GM23338 (cell line): ENCODE measurements around the gene VBP1. TPM values are rescaled to one million over a fixed set of nuclear protein-coding genes. Genes with fewer than 3 reads are reported as not detected.

Source experiments
- ATAC-seq: fragments of 200-7000 bp; cut with Tn5 transposase; 3 replicates; pipeline ENCODE4 v1.9.1; 2020
- DNase-seq: peaks from one replicate; pipeline ENCODE4 v3.0.0-alpha.2; 2015; ENCODE audit warnings: low spot score
- H2AFZ ChIP-seq: fragments of 200-600 bp; sonication (generic); 2 replicates; pipeline ENCODE4 v1.8.0; 2016; ENCODE audit warnings: antibody characterized with exemption, mild to moderate bottlenecking, moderate library complexity
- H3F3A ChIP-seq: fragments of 200-600 bp; sonication (generic); replicated peaks from 2 replicates; pipeline ENCODE4 v1.8.0; 2017; ENCODE audit warnings: antibody characterized with exemption, mixed run types, low read depth
- H3K27ac ChIP-seq: fragments of 200-600 bp; sonication (generic); 2 replicates; pipeline ENCODE4 v1.6.1; 2016; ENCODE audit warnings: low read depth
- H3K27me3 ChIP-seq: fragments of 200-600 bp; sonication (generic); 2 replicates; pipeline ENCODE4 v1.8.0; 2016; ENCODE audit warnings: mild to moderate bottlenecking, mixed run types, moderate library complexity; ENCODE audit not compliant: insufficient read depth
- H3K36me3 ChIP-seq: fragments of 200-600 bp; sonication (generic); 2 replicates; pipeline ENCODE4 v1.8.0; 2016; ENCODE audit warnings: mild to moderate bottlenecking; ENCODE audit not compliant: insufficient read depth
- H3K4me1 ChIP-seq: fragments of 200-600 bp; sonication (generic); 2 replicates; pipeline ENCODE4 v1.8.0; 2016; ENCODE audit warnings: mild to moderate bottlenecking, moderate library complexity; ENCODE audit not compliant: insufficient read depth
- H3K4me2 ChIP-seq: fragments of 200-600 bp; sonication (generic); 2 replicates; pipeline ENCODE4 v1.7.1; 2017; ENCODE audit warnings: mixed run types
- H3K4me3 ChIP-seq: fragments of 200-600 bp; sonication (generic); 2 replicates; pipeline ENCODE4 v1.6.1; 2016; ENCODE audit warnings: mixed run types
- H3K79me2 ChIP-seq: fragments of 200-600 bp; sonication (generic); replicated peaks from 2 replicates; pipeline ENCODE4 v1.8.0; 2017; ENCODE audit warnings: mild to moderate bottlenecking; ENCODE audit not compliant: insufficient read depth
- H3K9me2 ChIP-seq: fragments of 200-600 bp; sonication (generic); 2 replicates; pipeline ENCODE4 v1.8.0; 2017; ENCODE audit not compliant: insufficient read depth
- H4K20me1 ChIP-seq: fragments of 200-600 bp; sonication (generic); replicated peaks from 2 replicates; pipeline ENCODE4 v1.8.0; 2017; ENCODE audit warnings: mild to moderate bottlenecking; ENCODE audit not compliant: insufficient read depth
- H3K27ac Mint-ChIP-seq: 2 replicates; pipeline ENCODE4 v1.8.0; 2020; ENCODE audit warnings: inconsistent platforms, mild to moderate bottlenecking, moderate library complexity, mixed read lengths
- H3K27me3 Mint-ChIP-seq: 3 replicates; pipeline ENCODE4 v1.8.0; 2022; ENCODE audit warnings: low read depth, mild to moderate bottlenecking, moderate library complexity, mixed read lengths, inconsistent platforms; ENCODE audit not compliant: insufficient read depth, poor library complexity
- H3K36me3 Mint-ChIP-seq: 3 replicates; pipeline ENCODE4 v1.8.0; 2021; ENCODE audit warnings: low read depth, mild to moderate bottlenecking, inconsistent platforms, moderate library complexity, mixed read lengths
- H3K4me1 Mint-ChIP-seq: 3 replicates; pipeline ENCODE4 v1.8.0; 2020; ENCODE audit warnings: mild to moderate bottlenecking, inconsistent platforms, mixed read lengths
- H3K4me3 Mint-ChIP-seq: 3 replicates; pipeline ENCODE4 v1.8.0; 2021; ENCODE audit warnings: moderate library complexity, mild to moderate bottlenecking, inconsistent platforms, mixed read lengths
- H3K9me3 Mint-ChIP-seq: 3 replicates; pipeline ENCODE4 v1.8.0; 2020; ENCODE audit warnings: moderate library complexity, mild to moderate bottlenecking, inconsistent platforms, mixed read lengths
- CREB1 ChIP-seq: fragments of 250-450 bp; sonication (Bioruptor Pico); IDR thresholded peaks from 2 replicates; pipeline ENCODE4 v1.5.0; 2020; ENCODE audit warnings: low read depth, mild to moderate bottlenecking, moderate library complexity
- EZH2 ChIP-seq: fragments of 200-600 bp; sonication (generic); IDR thresholded peaks from one replicate; pipeline ENCODE4 v1.8.0; 2017; ENCODE audit warnings: antibody characterized with exemption, mild to moderate bottlenecking, low read depth; ENCODE audit not compliant: unreplicated experiment
- EZH2phosphoT487 ChIP-seq: fragments of 200-600 bp; sonication (generic); IDR thresholded peaks from one replicate; pipeline ENCODE4 v1.8.1; 2018; ENCODE audit warnings: antibody characterized with exemption; ENCODE audit not compliant: unreplicated experiment
- JUNB ChIP-seq: IDR thresholded peaks from one replicate; pipeline ENCODE4 v1.6.1; 2016; ENCODE audit warnings: antibody characterized with exemption; ENCODE audit not compliant: unreplicated experiment
- NANOG ChIP-seq: IDR thresholded peaks from 2 replicates; pipeline ENCODE4 v1.6.1; 2016; ENCODE audit warnings: antibody characterized with exemption, borderline replicate concordance
- POLR2AphosphoS5 ChIP-seq: IDR thresholded peaks from 2 replicates; pipeline ENCODE4 v1.6.1; 2016; ENCODE audit warnings: antibody characterized with exemption, low read depth
- STAT1 ChIP-seq: IDR thresholded peaks from one replicate; pipeline ENCODE4 v1.6.1; 2016; ENCODE audit warnings: antibody characterized with exemption; ENCODE audit not compliant: unreplicated experiment
- ZNF462 ChIP-seq: fragments of 250-450 bp; sonication (Bioruptor Pico); IDR thresholded peaks from 2 replicates; pipeline ENCODE4 v1.5.0; 2020; ENCODE audit warnings: mild to moderate bottlenecking, moderate library complexity
- polyA plus RNA-seq: library from polyadenylated mRNA; unstranded; fragments of >200 nt; fragmentation: Nextera tagmentation; extraction: Ambion mirVana; gene quantifications from 2 replicates; pipeline ENCODE4 v1.2.1, GENCODE V29; 2016
- total RNA-seq: library from RNA; depleted of rRNA; stranded (reverse); fragments of >200 nt; shearing (Covaris generic); gene quantifications from 2 replicates; pipeline ENCODE4 v1.2.3, GENCODE V29; 2014
- TF ChIP-seq, protein P1 (sequence below), 2 experiments: fragments of 200-600 bp in 1 of 2; sonication (generic) in 1 of 2; conservative IDR thresholded peaks; 2 replicates each; pipeline versions ENCODE4 v1.5.1 to v1.6.1; 2016 to 2017; ENCODE audit warnings: antibody characterized with exemption in 2 of 2, low read depth in 2 of 2, mild to moderate bottlenecking in 2 of 2, moderate library complexity in 1 of 2
- TF ChIP-seq, protein P2 (sequence below): IDR thresholded peaks from one replicate; pipeline ENCODE4 v1.6.1; 2018; ENCODE audit warnings: antibody characterized with exemption; ENCODE audit not compliant: unreplicated experiment

Gene VBP1
- total and polyA plus RNA-seq, 2 experiments from 2014 or later = 62.5 to 84.4 TPM

DNA sequence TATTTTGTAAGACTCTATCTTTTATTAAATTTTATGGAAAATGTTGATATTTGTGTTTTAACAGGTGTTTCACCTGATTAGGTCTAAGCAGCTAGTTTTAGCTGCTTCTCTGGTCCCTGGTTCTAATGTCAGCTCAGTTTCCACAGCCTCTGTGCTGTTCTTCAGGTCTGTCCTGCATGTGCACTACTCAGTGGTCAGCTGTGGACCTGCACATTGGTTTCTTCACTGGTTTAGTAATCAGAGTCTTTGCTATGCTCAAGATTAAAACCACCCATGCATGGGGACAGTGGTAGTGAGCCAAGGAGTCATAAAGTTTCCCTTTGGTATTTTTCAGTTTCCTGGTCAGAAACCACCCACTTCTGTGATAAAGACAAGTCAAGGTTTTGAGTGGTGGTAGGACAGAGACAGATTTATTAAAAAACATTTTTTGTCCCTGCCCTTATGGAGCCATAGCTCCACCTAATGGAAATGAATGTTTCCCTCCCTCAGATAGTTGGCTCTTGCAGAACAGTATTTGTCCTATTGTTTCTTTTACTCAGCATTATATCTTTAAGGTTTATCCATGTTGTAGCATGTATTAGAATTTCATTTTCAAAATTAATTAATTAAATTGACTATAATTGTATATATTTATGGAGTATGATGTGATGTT is 36.8 kb upstream of the VBP1 start:
- H3K4me2 ChIP-seq = no peak overlapping the region
- TF ChIP-seq CREB1 (CRISPR knock-in tag) = no peak
- TF ChIP-seq, protein P1, sequence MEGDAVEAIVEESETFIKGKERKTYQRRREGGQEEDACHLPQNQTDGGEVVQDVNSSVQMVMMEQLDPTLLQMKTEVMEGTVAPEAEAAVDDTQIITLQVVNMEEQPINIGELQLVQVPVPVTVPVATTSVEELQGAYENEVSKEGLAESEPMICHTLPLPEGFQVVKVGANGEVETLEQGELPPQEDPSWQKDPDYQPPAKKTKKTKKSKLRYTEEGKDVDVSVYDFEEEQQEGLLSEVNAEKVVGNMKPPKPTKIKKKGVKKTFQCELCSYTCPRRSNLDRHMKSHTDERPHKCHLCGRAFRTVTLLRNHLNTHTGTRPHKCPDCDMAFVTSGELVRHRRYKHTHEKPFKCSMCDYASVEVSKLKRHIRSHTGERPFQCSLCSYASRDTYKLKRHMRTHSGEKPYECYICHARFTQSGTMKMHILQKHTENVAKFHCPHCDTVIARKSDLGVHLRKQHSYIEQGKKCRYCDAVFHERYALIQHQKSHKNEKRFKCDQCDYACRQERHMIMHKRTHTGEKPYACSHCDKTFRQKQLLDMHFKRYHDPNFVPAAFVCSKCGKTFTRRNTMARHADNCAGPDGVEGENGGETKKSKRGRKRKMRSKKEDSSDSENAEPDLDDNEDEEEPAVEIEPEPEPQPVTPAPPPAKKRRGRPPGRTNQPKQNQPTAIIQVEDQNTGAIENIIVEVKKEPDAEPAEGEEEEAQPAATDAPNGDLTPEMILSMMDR (conservative IDR thresholded peaks at IDR 0.05; ENCODE audit: low read depth in 2 of 2) = peak in 1 of 2 experiments; percentile 27; a peak in 2 of 4 replicates
- no peak overlapping the region for H3K27ac Mint-ChIP-seq
- H3K9me3 Mint-ChIP-seq = no peaks in the 10 kb centered on the region; the same call in 2 of the 3 replicates
- no peaks in the 10 kb centered on the region for H4K20me1 ChIP-seq
- H3K36me3 Mint-ChIP-seq = no peaks in the 10 kb centered on the region
- no peaks in the 10 kb centered on the region for H3K27me3 ChIP-seq
- H2AFZ ChIP-seq = no peak overlapping the region
- H3K27me3 Mint-ChIP-seq = no peaks in the 10 kb centered on the region
- H3K27ac ChIP-seq = no peak overlapping the region
- no peak overlapping the region for H3K4me3 Mint-ChIP-seq
- no peaks in the 10 kb centered on the region for H3K4me1 ChIP-seq
- H3K4me3 ChIP-seq = no peak overlapping the region
- no peaks in the 10 kb centered on the region for H3K4me1 Mint-ChIP-seq
- no peak for ATAC-seq
- H3K9me2 ChIP-seq = no peaks in the 10 kb centered on the region
- H3F3A ChIP-seq = no peaks in the 10 kb centered on the region
- no peak for DNase-seq
- H3K79me2 ChIP-seq = no peaks in the 10 kb centered on the region
- H3K36me3 ChIP-seq = no peaks in the 10 kb centered on the region

- ATAC-seq = no peak
- Mint-ChIP-seq H3K27me3 (peaks cover 3% of the 10 kb centered on the region), H3K36me3 (no peaks in the 10 kb centered on the region), H3K4me1 (no peaks in the 10 kb centered on the region), H3K4me3 (no peak overlapping the region), H3K9me3 (peaks cover 30% of the 10 kb centered on the region), H3K27ac (no peak overlapping the region)
- Histone ChIP-seq H3K36me3 (no peaks in the 10 kb centered on the region), H3K79me2 (no peaks in the 10 kb centered on the region), H2AFZ (no peak overlapping the region), H4K20me1 (no peaks in the 10 kb centered on the region), H3K4me1 (no peaks in the 10 kb centered on the region), H3K27ac (no peak overlapping the region), H3K4me2 (no peak overlapping the region), H3F3A (no peaks in the 10 kb centered on the region), H3K4me3 (no peak overlapping the region), H3K27me3 (no peaks in the 10 kb centered on the region), H3K9me2 (no peaks in the 10 kb centered on the region)
- DNase-seq = no peak
- TF ChIP-seq, protein P2, sequence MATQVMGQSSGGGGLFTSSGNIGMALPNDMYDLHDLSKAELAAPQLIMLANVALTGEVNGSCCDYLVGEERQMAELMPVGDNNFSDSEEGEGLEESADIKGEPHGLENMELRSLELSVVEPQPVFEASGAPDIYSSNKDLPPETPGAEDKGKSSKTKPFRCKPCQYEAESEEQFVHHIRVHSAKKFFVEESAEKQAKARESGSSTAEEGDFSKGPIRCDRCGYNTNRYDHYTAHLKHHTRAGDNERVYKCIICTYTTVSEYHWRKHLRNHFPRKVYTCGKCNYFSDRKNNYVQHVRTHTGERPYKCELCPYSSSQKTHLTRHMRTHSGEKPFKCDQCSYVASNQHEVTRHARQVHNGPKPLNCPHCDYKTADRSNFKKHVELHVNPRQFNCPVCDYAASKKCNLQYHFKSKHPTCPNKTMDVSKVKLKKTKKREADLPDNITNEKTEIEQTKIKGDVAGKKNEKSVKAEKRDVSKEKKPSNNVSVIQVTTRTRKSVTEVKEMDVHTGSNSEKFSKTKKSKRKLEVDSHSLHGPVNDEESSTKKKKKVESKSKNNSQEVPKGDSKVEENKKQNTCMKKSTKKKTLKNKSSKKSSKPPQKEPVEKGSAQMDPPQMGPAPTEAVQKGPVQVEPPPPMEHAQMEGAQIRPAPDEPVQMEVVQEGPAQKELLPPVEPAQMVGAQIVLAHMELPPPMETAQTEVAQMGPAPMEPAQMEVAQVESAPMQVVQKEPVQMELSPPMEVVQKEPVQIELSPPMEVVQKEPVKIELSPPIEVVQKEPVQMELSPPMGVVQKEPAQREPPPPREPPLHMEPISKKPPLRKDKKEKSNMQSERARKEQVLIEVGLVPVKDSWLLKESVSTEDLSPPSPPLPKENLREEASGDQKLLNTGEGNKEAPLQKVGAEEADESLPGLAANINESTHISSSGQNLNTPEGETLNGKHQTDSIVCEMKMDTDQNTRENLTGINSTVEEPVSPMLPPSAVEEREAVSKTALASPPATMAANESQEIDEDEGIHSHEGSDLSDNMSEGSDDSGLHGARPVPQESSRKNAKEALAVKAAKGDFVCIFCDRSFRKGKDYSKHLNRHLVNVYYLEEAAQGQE = no peak
- TF ChIP-seq NANOG (no peak), ZNF462 (no peak), EZH2 (no peak), EZH2phosphoT487 (no peak), CREB1 (CRISPR knock-in tag) (no peak), STAT1 (no peak), JUNB (no peak), POLR2AphosphoS5 (no peak)
Observed at GRCh38 chrX:155188786-155189185, 27.5 kb upstream of the VBP1 start.
